WTC11 (cell line): ENCODE data around the gene DMXL2. TPM values are rescaled to one million over a fixed set of nuclear protein-coding genes. Genes with fewer than 3 reads are reported as not detected.
A peak's percentile ranks its signal among the peaks of the same experiment; 100 is the strongest.

ENCODE experiments used
- ATAC-seq: fragments of 200-7000 bp; cut with Tn5 transposase; 2 replicates; pipeline ENCODE4 v1.10.0; 2021; ENCODE audit warnings: mild to moderate bottlenecking, moderate library complexity
- Bru-seq: library from RNA; stranded (reverse); fragments of 400-500 nt; gene quantifications from one replicate; lab custom pipeline; 2021; lab: Mats Ljungman, UMichigan
- CTCF ChIA-PET: fragments of 300-600 bp; sonication (Branson Sonifier 250); formaldehyde crosslinking; loops from one replicate; lab custom pipeline; 2021; ENCODE audit warnings: antibody characterized with exemption; lab: Charles Lee
- POLR2A ChIA-PET: fragments of 350-600 bp; sonication (Branson Sonifier 250); formaldehyde crosslinking; loops from one replicate; lab custom pipeline; 2021; ENCODE audit warnings: antibody characterized with exemption; lab: Charles Lee
- DNase-seq: peaks from one replicate; pipeline ENCODE4 v3.0.0; 2021; ENCODE audit warnings: low spot score
- H3K27ac Mint-ChIP-seq: 2 replicates; pipeline ENCODE4 v1.8.0; 2021; ENCODE audit warnings: mixed read lengths
- H3K27me3 Mint-ChIP-seq: 2 replicates; pipeline ENCODE4 v1.8.0; 2021; ENCODE audit warnings: low read depth, mild to moderate bottlenecking, moderate library complexity, mixed read lengths
- H3K36me3 Mint-ChIP-seq: 2 replicates; pipeline ENCODE4 v1.8.0; 2021; ENCODE audit warnings: mixed read lengths
- H3K4me1 Mint-ChIP-seq: 2 replicates; pipeline ENCODE4 v1.8.0; 2022; ENCODE audit warnings: mixed read lengths
- H3K4me3 Mint-ChIP-seq: 2 replicates; pipeline ENCODE4 v1.8.0; 2021; ENCODE audit warnings: mild to moderate bottlenecking, moderate library complexity, mixed read lengths
- H3K9me3 Mint-ChIP-seq: 2 replicates; pipeline ENCODE4 v1.8.0; 2021; ENCODE audit warnings: mixed read lengths
- ARID4B ChIP-seq: sonication (generic); formaldehyde crosslinking; IDR thresholded peaks from 2 replicates; pipeline ENCODE4 v1.8.0; 2023; ENCODE audit warnings: missing genetic modification reagents, mild to moderate bottlenecking, borderline replicate concordance
- ATF1 ChIP-seq: sonication (generic); formaldehyde crosslinking; IDR thresholded peaks from 2 replicates; pipeline ENCODE4 v1.8.1; 2023; ENCODE audit warnings: mild to moderate bottlenecking, moderate library complexity, missing genetic modification reagents
- CTCF ChIP-seq: fragments of 200-600 bp; IDR thresholded peaks from 2 replicates; pipeline ENCODE4 v1.8.0; 2022; ENCODE audit warnings: antibody characterized with exemption
- ELF4 ChIP-seq: sonication (generic); formaldehyde crosslinking; IDR thresholded peaks from 2 replicates; pipeline ENCODE4 v1.8.1; 2022; ENCODE audit warnings: low read depth, mild to moderate bottlenecking, moderate library complexity, missing genetic modification reagents
- FOXJ3 ChIP-seq: sonication (generic); formaldehyde crosslinking; IDR thresholded peaks from 2 replicates; pipeline ENCODE4 v1.9.0; 2021; ENCODE audit warnings: missing genetic modification reagents, mild to moderate bottlenecking, borderline replicate concordance
- FOXK1 ChIP-seq: sonication (generic); formaldehyde crosslinking; IDR thresholded peaks from 2 replicates; pipeline ENCODE4 v1.8.0; 2022; ENCODE audit warnings: mild to moderate bottlenecking, moderate library complexity, missing genetic modification reagents
- HMGA2 ChIP-seq: fragments of 250-450 bp; sonication (Bioruptor Pico); IDR thresholded peaks from 2 replicates; pipeline ENCODE4 v1.4.0; 2021; ENCODE audit warnings: mild to moderate bottlenecking, moderate library complexity
- IRF1 ChIP-seq: sonication (generic); formaldehyde crosslinking; IDR thresholded peaks from 2 replicates; pipeline ENCODE4 v1.8.0; 2023; ENCODE audit warnings: missing genetic modification reagents
- KAT7 ChIP-seq: sonication (generic); formaldehyde crosslinking; IDR thresholded peaks from 2 replicates; pipeline ENCODE4 v1.8.1; 2023; ENCODE audit warnings: missing genetic modification reagents, mild to moderate bottlenecking, borderline replicate concordance
- MAX ChIP-seq: sonication (generic); formaldehyde crosslinking; IDR thresholded peaks from 2 replicates; pipeline ENCODE4 v1.8.0; 2022; ENCODE audit warnings: mild to moderate bottlenecking, missing genetic modification reagents
- MYBL2 ChIP-seq: sonication (generic); formaldehyde crosslinking; IDR thresholded peaks from 2 replicates; pipeline ENCODE4 v1.8.1; 2023; ENCODE audit warnings: mild to moderate bottlenecking, moderate library complexity, missing genetic modification reagents
- NFE2L1 ChIP-seq: sonication (generic); formaldehyde crosslinking; IDR thresholded peaks from 2 replicates; pipeline ENCODE4 v1.8.1; 2023; ENCODE audit warnings: missing genetic modification reagents
- PRRX2 ChIP-seq: fragments of 250-450 bp; sonication (Bioruptor Pico); IDR thresholded peaks from 2 replicates; pipeline ENCODE4 v1.8.0; 2021; ENCODE audit warnings: mild to moderate bottlenecking
- RELA ChIP-seq: sonication (generic); formaldehyde crosslinking; IDR thresholded peaks from 2 replicates; pipeline ENCODE4 v1.8.1; 2022; ENCODE audit warnings: missing genetic modification reagents, mild to moderate bottlenecking, borderline replicate concordance
- TCF7 ChIP-seq: sonication (generic); formaldehyde crosslinking; IDR thresholded peaks from 2 replicates; pipeline ENCODE4 v1.8.0; 2022; ENCODE audit warnings: mild to moderate bottlenecking, low read depth, missing genetic modification reagents, moderate library complexity
- USF2 ChIP-seq: sonication (generic); formaldehyde crosslinking; IDR thresholded peaks from 2 replicates; pipeline ENCODE4 v1.8.1; 2023; ENCODE audit warnings: mild to moderate bottlenecking, missing genetic modification reagents, moderate library complexity
- ZMAT4 ChIP-seq: fragments of 250-450 bp; sonication (Bioruptor Pico); IDR thresholded peaks from 2 replicates; pipeline ENCODE4 v1.9.0; 2021; ENCODE audit warnings: mild to moderate bottlenecking
- ZNF138 ChIP-seq: sonication (generic); formaldehyde crosslinking; conservative IDR thresholded peaks from 2 replicates; pipeline ENCODE4 v1.8.1; 2022; ENCODE audit warnings: mild to moderate bottlenecking, moderate library complexity, missing genetic modification reagents
- ZNF219 ChIP-seq: sonication (generic); formaldehyde crosslinking; IDR thresholded peaks from 2 replicates; pipeline ENCODE4 v1.8.0; 2023; ENCODE audit warnings: missing genetic modification reagents, mild to moderate bottlenecking, borderline replicate concordance
- ZNF281 ChIP-seq: sonication (generic); formaldehyde crosslinking; IDR thresholded peaks from 2 replicates; pipeline ENCODE4 v1.8.0; 2023; ENCODE audit warnings: mild to moderate bottlenecking, missing genetic modification reagents
- ZNF512 ChIP-seq: sonication (generic); formaldehyde crosslinking; IDR thresholded peaks from 2 replicates; pipeline ENCODE4 v1.8.1; 2022; ENCODE audit warnings: missing genetic modification reagents, borderline replicate concordance
- long read RNA-seq, 3 experiments: library from RNA in 1 of 3; library from capped mRNA in 1 of 3; library from polyadenylated mRNA in 1 of 3; unstranded in 2 of 3; stranded (forward) in 1 of 3; transcript quantifications; one replicate each; pipeline ENCODE4 v2.0.0, GENCODE V29; 2021
- total RNA-seq: library from RNA; stranded (reverse); gene quantifications from 3 replicates; pipeline ENCODE4 v1.2.3, GENCODE V29; 2021

DMXL2 gene
- total RNA-seq: 10.3 to 13.2 TPM (median 10.4 TPM) in 3 replicates
- Bru-seq, nascent RNA: percentile 52 among the genes with signal in this experiment
- long read RNA-seq, experiment 1, full-length matches to known transcripts: 1 of 14 reads
- long read RNA-seq, experiment 1, partial matches to known transcripts: 7 of 14 reads
- long read RNA-seq, experiment 1, other reads (novel, unspliced or antisense): 6 of 14 reads
- long read RNA-seq, experiment 2, partial matches to known transcripts: 1 of 3 reads
- long read RNA-seq, experiment 2, other reads (novel, unspliced or antisense): 2 of 3 reads
- long read RNA-seq, experiment 3: 0 reads

GRCh38 chr15:51622604-51623370 lies at the start of gene DMXL2:
DMXL2 (minus strand) TSS chr15:51622771; CDS start chr15:51622545, 226 bp downstream.
- Mint-ChIP-seq H3K36me3 (no peaks in the 10 kb centered on the region), H3K27ac (no peak within 1 kb of the TSS), H3K4me3 (peak within 1 kb of the TSS; percentile 95), H3K27me3 (peaks cover 51% of the 10 kb centered on the region), H3K9me3 (no peaks in the 10 kb centered on the region), H3K4me1 (peaks cover 22% of the 10 kb centered on the region)
- DNase-seq (peak; percentile 89), ATAC-seq (peak; percentile 86)
- ChIA-PET POLR2A (interaction anchor here (0.5 to 1.3 kb wide), 3 partner anchors 24 to 59 kb away, joined by 3 to 6 read pairs (median 3); partner anchors contain the start of gene SCG3), CTCF (interaction anchor here (1.0 kb wide), 2 partner anchors 27 to 154 kb away, joined by 8 to 9 read pairs; no protein-coding TSS in a partner anchor)
- TF ChIP-seq FOXK1 (CRISPR knock-in tag) (no peak; the same call in 1 of the 2 replicates), HMGA2 (CRISPR knock-in tag) (no peak), USF2 (CRISPR knock-in tag) (0 out of 2 replicates have a peak, but pooled peaks have one; percentile 20), CTCF (no peak), ATF1 (CRISPR knock-in tag) (no peak), PRRX2 (CRISPR knock-in tag) (no peak), TCF7 (CRISPR knock-in tag) (no peak), MYBL2 (CRISPR knock-in tag) (peak; percentile 71; the same call in 1 of the 2 replicates), ZNF138 (no peak), ELF4 (CRISPR knock-in tag) (no peak), ZNF219 (CRISPR knock-in tag) (peak; percentile 79; the same call in 1 of the 2 replicates), NFE2L1 (CRISPR knock-in tag) (no peak), ZMAT4 (CRISPR knock-in tag) (no peak), KAT7 (peak; percentile 80; the same call in 1 of the 2 replicates), RELA (CRISPR knock-in tag) (peak; percentile 62; the same call in 1 of the 2 replicates), IRF1 (CRISPR knock-in tag) (no peak), ARID4B (CRISPR knock-in tag) (peak; percentile 30; the same call in 1 of the 2 replicates), MAX (CRISPR knock-in tag) (peak; percentile 40; the same call in 1 of the 2 replicates), ZNF512 (CRISPR knock-in tag) (no peak), FOXJ3 (no peak), ZNF281 (CRISPR knock-in tag) (peak; percentile 62; the same call in 1 of the 2 replicates)
